IMR-90 (cell line): ENCODE measurements around the gene ADRB2. TPM values are rescaled to one million over a fixed set of nuclear protein-coding genes. Genes with fewer than 3 reads are reported as not detected.
A peak's percentile ranks its signal among the peaks of the same experiment; 100 is the strongest.

Source experiments
- ATAC-seq: fragments of 200-7000 bp; cut with Tn5 transposase; 2 replicates; pipeline ENCODE4 v1.9.1; 2020; ENCODE audit warnings: low read depth, mild to moderate bottlenecking, moderate library complexity
- BruUV-seq: library from RNA; stranded (reverse); fragments of 400-500 nt; replicated peaks from 2 replicates; lab custom pipeline; 2021; lab: Mats Ljungman, UMichigan
- CTCF ChIA-PET: fragments of 300-600 bp; formaldehyde crosslinking; extraction: SDS; loops from one replicate; lab custom pipeline; 2021; ENCODE audit warnings: antibody characterized with exemption; lab: Yijun Ruan, JAX
- POLR2A ChIA-PET: fragments of 300-600 bp; sonication (Branson Sonifier 250); formaldehyde crosslinking; loops from one replicate; lab custom pipeline; 2022; ENCODE audit warnings: antibody characterized with exemption; ENCODE audit not compliant: unreplicated experiment; lab: Charles Lee
- DNase-seq: peaks from one replicate; pipeline ENCODE4 v3.0.0; 2013
- H2AFZ ChIP-seq: replicated peaks from 2 replicates; pipeline ENCODE3; 2013; ENCODE audit warnings: low read length, mild to moderate bottlenecking; ENCODE audit not compliant: poor library complexity
- H2AK5ac ChIP-seq: 2 replicates; pipeline ENCODE4 v1.6.1; 2013; ENCODE audit warnings: low read depth, low read length, inconsistent platforms
- H2AK9ac ChIP-seq: replicated peaks from 2 replicates; pipeline ENCODE3; 2013; ENCODE audit warnings: mild to moderate bottlenecking, low read depth, low read length, moderate library complexity; ENCODE audit not compliant: poor library complexity
- H2BK120ac ChIP-seq: 2 replicates; pipeline ENCODE4 v1.6.1; 2013; ENCODE audit warnings: low read depth, low read length, inconsistent platforms
- H2BK15ac ChIP-seq: 3 replicates; pipeline ENCODE4 v1.6.1; 2013; ENCODE audit warnings: low read depth, low read length, inconsistent platforms
- H2BK20ac ChIP-seq: 2 replicates; pipeline ENCODE4 v1.6.1; 2013; ENCODE audit warnings: low read depth, mild to moderate bottlenecking, inconsistent platforms, low read length, moderate library complexity
- H2BK5ac ChIP-seq: 2 replicates; pipeline ENCODE4 v1.6.1; 2013; ENCODE audit warnings: mild to moderate bottlenecking, low read depth, low read length, inconsistent platforms; ENCODE audit not compliant: poor library complexity, severe bottlenecking
- H3K14ac ChIP-seq: replicated peaks from 2 replicates; pipeline ENCODE4 v1.6.1; 2013; ENCODE audit warnings: low read depth, low read length, inconsistent platforms
- H3K18ac ChIP-seq: 2 replicates; pipeline ENCODE4 v1.6.1; 2013; ENCODE audit warnings: low read depth, low read length, control low read depth
- H3K23ac ChIP-seq: 2 replicates; pipeline ENCODE4 v1.6.1; 2013; ENCODE audit warnings: low read depth, low read length, inconsistent platforms
- H3K27ac ChIP-seq: 2 replicates; pipeline ENCODE4 v1.5.1; 2013; ENCODE audit warnings: mild to moderate bottlenecking, control low read depth, low read length; ENCODE audit not compliant: insufficient read depth
- H3K27me3 ChIP-seq: 2 replicates; pipeline ENCODE4 v1.6.1; 2013; ENCODE audit warnings: low read length; ENCODE audit not compliant: control insufficient read depth, insufficient read depth
- H3K36me3 ChIP-seq: 2 replicates; pipeline ENCODE4 v1.6.1; 2013; ENCODE audit warnings: low read length, mixed read lengths; ENCODE audit not compliant: control insufficient read depth, insufficient read depth
- H3K4ac ChIP-seq: 2 replicates; pipeline ENCODE4 v1.6.1; 2013; ENCODE audit warnings: low read depth, low read length, inconsistent platforms
- H3K4me1 ChIP-seq: 2 replicates; pipeline ENCODE4 v1.6.1; 2013; ENCODE audit warnings: low read length, mixed read lengths; ENCODE audit not compliant: control insufficient read depth, insufficient read depth
- H3K4me2 ChIP-seq: 2 replicates; pipeline ENCODE4 v1.6.1; 2013; ENCODE audit warnings: low read depth, mild to moderate bottlenecking, control low read depth, low read length, moderate library complexity
- H3K4me3 ChIP-seq: 2 replicates; pipeline ENCODE4 v1.5.1; 2013; ENCODE audit warnings: low read depth, mild to moderate bottlenecking, control low read depth, low read length, moderate library complexity; ENCODE audit not compliant: insufficient read depth
- H3K56ac ChIP-seq: 2 replicates; pipeline ENCODE4 v1.6.1; 2013; ENCODE audit warnings: low read length, inconsistent platforms; ENCODE audit not compliant: insufficient read depth; ENCODE audit errors: extremely low read depth
- H3K79me1 ChIP-seq, 2 experiments: 2 replicates each; pipeline ENCODE4 v1.6.1; 2013; ENCODE audit warnings: low read length in 2 of 2, inconsistent platforms in 1 of 2, low read depth in 1 of 2
- H3K9ac ChIP-seq: 2 replicates; pipeline ENCODE4 v1.6.1; 2013; ENCODE audit warnings: low read depth, low read length, control low read depth
- H3K9me1 ChIP-seq: 2 replicates; pipeline ENCODE4 v1.6.1; 2013; ENCODE audit warnings: low read length, inconsistent platforms; ENCODE audit not compliant: insufficient read depth
- H3K9me3 ChIP-seq: 2 replicates; pipeline ENCODE4 v1.6.1; 2013; ENCODE audit warnings: low read length; ENCODE audit not compliant: control insufficient read depth, insufficient read depth
- H4K20me1 ChIP-seq: 2 replicates; pipeline ENCODE4 v1.6.1; 2013; ENCODE audit warnings: low read length, inconsistent platforms; ENCODE audit not compliant: insufficient read depth
- H4K5ac ChIP-seq: 2 replicates; pipeline ENCODE4 v1.6.1; 2013; ENCODE audit warnings: mild to moderate bottlenecking, low read depth, low read length, control low read depth
- H4K8ac ChIP-seq, 2 experiments: 2 replicates each; pipeline ENCODE4 v1.6.1; 2013; ENCODE audit warnings: low read depth in 2 of 2, low read length in 2 of 2, control low read depth in 1 of 2, inconsistent platforms in 1 of 2
- H4K91ac ChIP-seq: 2 replicates; pipeline ENCODE4 v1.6.1; 2013; ENCODE audit warnings: low read depth, low read length, inconsistent platforms; ENCODE audit not compliant: insufficient read depth
- BHLHE40 ChIP-seq: fragments of 150-350 bp; IDR thresholded peaks from 2 replicates; pipeline ENCODE4 v1.6.1; 2016; ENCODE audit warnings: mild to moderate bottlenecking, low read depth, low read length
- CEBPB ChIP-seq: IDR thresholded peaks from 2 replicates; pipeline ENCODE4 v1.6.1; 2012; ENCODE audit warnings: low read depth, low read length, improper control_type of control experiment
- MAFK ChIP-seq: IDR thresholded peaks from 2 replicates; pipeline ENCODE4 v1.6.1; 2012; ENCODE audit warnings: low read depth, low read length, improper control_type of control experiment
- RFX5 ChIP-seq: IDR thresholded peaks from 2 replicates; pipeline ENCODE4 v1.8.0; 2012; ENCODE audit warnings: low read depth, mild to moderate bottlenecking, low read length, moderate library complexity
- WGBS, 2 experiments: methylation state at CpG; one replicate each; pipeline versions ENCODE4 v1.1.5 to v1.1.7; 2013; ENCODE audit warnings: missing lambda C conversion rate in 2 of 2; ENCODE audit not compliant: insufficient read length in 1 of 2; ENCODE audit errors: extremely low coverage in 2 of 2; 5-methylcytosine and 5-hydroxymethylcytosine counted together
- dilution Hi-C: fragments of 300-500 bp; cut with HindIII; formaldehyde crosslinking; loops from one replicate; pipeline ENCODE4 v1.14.3; 2018; ENCODE audit warnings: low sequenced_read_pairs; ENCODE audit not compliant: unreplicated experiment
- in situ Hi-C: fragments of 300-500 bp; cut with MboI; formaldehyde crosslinking; loops from 3 replicates; pipeline ENCODE4 v1.14.3; 2019; ENCODE audit warnings: low sequenced_read_pairs, inconsistent platforms, mixed read lengths
- intact Hi-C: fragments of 100-400 bp; cut with micrococcal nuclease; formaldehyde crosslinking; loops from 2 replicates; pipeline ENCODE4 v1.10.0; 2022
- polyA plus RNA-seq, 3 experiments: library from polyadenylated mRNA; depleted of rRNA; stranded (reverse); fragments of >200 nt; gene quantifications; 2 replicates each; pipeline ENCODE4 v1.2.3, GENCODE V29; 2012; ENCODE audit warnings: low replicate concordance in 1 of 3
- total RNA-seq: library from RNA; depleted of rRNA; stranded (reverse); fragments of >200 nt; gene quantifications from 2 replicates; pipeline ENCODE4 v1.2.3, GENCODE V29; 2012
- TF ChIP-seq, protein P1 (sequence below): conservative IDR thresholded peaks from 2 replicates; pipeline ENCODE4 v1.5.1; 2012; ENCODE audit warnings: mild to moderate bottlenecking, low read depth, low read length, improper control_type of control experiment
- TF ChIP-seq, protein P2 (sequence below): fragments of 150-350 bp; IDR thresholded peaks from 2 replicates; pipeline ENCODE4 v1.6.1; 2016; ENCODE audit warnings: low read depth, mild to moderate bottlenecking, low read length, moderate library complexity, borderline replicate concordance

The ADRB2 gene
- total and polyA plus RNA-seq, 2 of the 4 experiments (the other 2 are of a cell fraction), result 1.6 to 3.4 TPM

DNA sequence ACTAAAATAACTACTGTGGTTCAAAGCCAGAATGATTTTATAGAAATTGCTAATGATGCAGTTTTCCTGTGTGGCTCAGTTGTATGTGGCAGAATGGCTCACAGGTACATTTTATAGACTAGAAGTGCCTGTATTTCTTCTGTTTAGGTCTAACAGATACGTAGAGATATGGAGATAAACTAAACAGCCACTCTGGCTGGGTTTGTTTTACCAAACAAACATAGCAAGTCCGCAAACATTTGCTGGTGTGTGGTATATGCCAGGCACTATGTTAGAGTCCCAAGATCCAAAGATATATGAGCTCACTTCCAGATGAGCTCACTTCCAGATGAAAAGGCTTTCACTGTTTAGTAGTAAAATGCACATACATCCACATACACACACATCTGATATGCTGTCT lies 24.4 kb downstream of the ADRB2 start:
- no peaks in the 10 kb centered on the region for H3K36me3 ChIP-seq
- ATAC-seq (no peak), DNase-seq (no peak)
- no peak overlapping the region for H2AK9ac ChIP-seq
- TF ChIP-seq BHLHE40 (no peak), MAFK (0 out of 2 replicates have a peak, but pooled peaks have one; percentile 2), RFX5 (no peak), CEBPB (no peak)
- TF ChIP-seq, protein P1, sequence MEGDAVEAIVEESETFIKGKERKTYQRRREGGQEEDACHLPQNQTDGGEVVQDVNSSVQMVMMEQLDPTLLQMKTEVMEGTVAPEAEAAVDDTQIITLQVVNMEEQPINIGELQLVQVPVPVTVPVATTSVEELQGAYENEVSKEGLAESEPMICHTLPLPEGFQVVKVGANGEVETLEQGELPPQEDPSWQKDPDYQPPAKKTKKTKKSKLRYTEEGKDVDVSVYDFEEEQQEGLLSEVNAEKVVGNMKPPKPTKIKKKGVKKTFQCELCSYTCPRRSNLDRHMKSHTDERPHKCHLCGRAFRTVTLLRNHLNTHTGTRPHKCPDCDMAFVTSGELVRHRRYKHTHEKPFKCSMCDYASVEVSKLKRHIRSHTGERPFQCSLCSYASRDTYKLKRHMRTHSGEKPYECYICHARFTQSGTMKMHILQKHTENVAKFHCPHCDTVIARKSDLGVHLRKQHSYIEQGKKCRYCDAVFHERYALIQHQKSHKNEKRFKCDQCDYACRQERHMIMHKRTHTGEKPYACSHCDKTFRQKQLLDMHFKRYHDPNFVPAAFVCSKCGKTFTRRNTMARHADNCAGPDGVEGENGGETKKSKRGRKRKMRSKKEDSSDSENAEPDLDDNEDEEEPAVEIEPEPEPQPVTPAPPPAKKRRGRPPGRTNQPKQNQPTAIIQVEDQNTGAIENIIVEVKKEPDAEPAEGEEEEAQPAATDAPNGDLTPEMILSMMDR, result no peak
- TF ChIP-seq, protein P2, sequence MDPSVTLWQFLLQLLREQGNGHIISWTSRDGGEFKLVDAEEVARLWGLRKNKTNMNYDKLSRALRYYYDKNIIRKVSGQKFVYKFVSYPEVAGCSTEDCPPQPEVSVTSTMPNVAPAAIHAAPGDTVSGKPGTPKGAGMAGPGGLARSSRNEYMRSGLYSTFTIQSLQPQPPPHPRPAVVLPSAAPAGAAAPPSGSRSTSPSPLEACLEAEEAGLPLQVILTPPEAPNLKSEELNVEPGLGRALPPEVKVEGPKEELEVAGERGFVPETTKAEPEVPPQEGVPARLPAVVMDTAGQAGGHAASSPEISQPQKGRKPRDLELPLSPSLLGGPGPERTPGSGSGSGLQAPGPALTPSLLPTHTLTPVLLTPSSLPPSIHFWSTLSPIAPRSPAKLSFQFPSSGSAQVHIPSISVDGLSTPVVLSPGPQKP, result no peak
- no peak overlapping the region for H3K9ac ChIP-seq
- H4K91ac ChIP-seq, result no peak overlapping the region
- H3K23ac ChIP-seq, result no peak overlapping the region
- intact Hi-C loops, result no loop called here
- no CpG with 5 or more reads among the region's 2 CpGs for WGBS, 2 experiments
- H2BK5ac ChIP-seq, result no peak overlapping the region
- no peak overlapping the region for H3K4me3 ChIP-seq
- in situ Hi-C loops, result no loop called here
- H3K9me1 ChIP-seq, result peaks cover 5% of the 10 kb centered on the region; the same call in 1 of the 2 replicates
- BruUV-seq, result no TSS peak
- H3K27me3 ChIP-seq, result no peaks in the 10 kb centered on the region
- no peak overlapping the region for H3K27ac ChIP-seq
- H3K14ac ChIP-seq, result no peak overlapping the region
- no peaks in the 10 kb centered on the region for H3K9me3 ChIP-seq
- H3K79me1 ChIP-seq, result no peaks in the 10 kb centered on the region
- no peak overlapping the region for H3K4ac ChIP-seq
- no peak overlapping the region for H2BK120ac ChIP-seq
- H3K18ac ChIP-seq, result no peak overlapping the region
- no peak overlapping the region for H3K56ac ChIP-seq
- ChIA-PET POLR2A (no interaction called here), CTCF (no interaction called here)
- no peak overlapping the region for H2BK15ac ChIP-seq
- no peak overlapping the region for H2BK20ac ChIP-seq
- no peak overlapping the region for H4K8ac ChIP-seq
- dilution Hi-C loops, result no loop called here
- no peak overlapping the region for H2AFZ ChIP-seq
- H3K4me2 ChIP-seq, result no peak overlapping the region
- H4K20me1 ChIP-seq, result no peaks in the 10 kb centered on the region
- H3K4me1 ChIP-seq, result peaks cover 4% of the 10 kb centered on the region
- no peak overlapping the region for H2AK5ac ChIP-seq
- H4K5ac ChIP-seq, result no peak overlapping the region
